ENCODE data around the gene PSMB4. TPM values are rescaled to one million over a fixed set of nuclear protein-coding genes. Genes with fewer than 3 reads are reported as not detected.

The PSMB4 gene
- total RNA-seq: 368 and 392 TPM in 2 replicates

GRCh38 chr1:151399324-151400171, at the start of gene PSMB4:
PSMB4 (plus strand) TSS chr1:151399573; CDS start chr1:151399588, 15 bp downstream.

GRCh38 chr1:151372058-151372934, 27.1 kb upstream of the PSMB4 start, which contains the start of gene SELENBP1:
SELENBP1 (minus strand) TSS chr1:151372705; CDS start chr1:151372641, 64 bp downstream.

Other genes with a start within 250 kb of the PSMB4 start
- gene TNFAIP8L2, start 242.9 kb upstream of the PSMB4 start, total RNA-seq: not detected in 2 replicates
- gene LYSMD1, start 233.7 kb upstream of the PSMB4 start, total RNA-seq: 5.8 and 6.9 TPM in 2 replicates
- gene SCNM1, start 233.4 kb upstream of the PSMB4 start, total RNA-seq: 33.3 and 33.8 TPM in 2 replicates
- 0.56 TPM in 1 of 2 replicates, not detected in the other for gene TMOD4, start 223.6 kb upstream of the PSMB4 start, total RNA-seq
- 44.5 and 44.6 TPM in 2 replicates for gene VPS72, start 209.4 kb upstream of the PSMB4 start, total RNA-seq
- 46.6 and 52.7 TPM in 2 replicates for gene PIP5K1A, start 201.0 kb upstream of the PSMB4 start, total RNA-seq
- gene PSMD4, start 144.8 kb upstream of the PSMB4 start, total RNA-seq: 243 and 269 TPM in 2 replicates
- 9.0 TPM in 2 replicates for gene ZNF687, start 117.3 kb upstream of the PSMB4 start, total RNA-seq
- gene PI4KB, start 72.2 kb upstream of the PSMB4 start, total RNA-seq: 35.9 and 39.4 TPM in 2 replicates
- gene RFX5, start 52.3 kb upstream of the PSMB4 start, total RNA-seq: 38.2 and 38.4 TPM in 2 replicates
- gene SELENBP1, start 26.9 kb upstream of the PSMB4 start, total RNA-seq: 124 and 125 TPM in 2 replicates
- 12.0 and 22.3 TPM in 2 replicates for gene POGZ, start 59.9 kb downstream of the PSMB4 start, total RNA-seq
- gene CGN, start 111.8 kb downstream of the PSMB4 start, total RNA-seq: under 0.01 and 0.06 TPM in 2 replicates
- 3.0 and 4.1 TPM in 2 replicates for gene TUFT1, start 140.7 kb downstream of the PSMB4 start, total RNA-seq
- 22.5 and 23.3 TPM in 2 replicates for gene SNX27, start 212.5 kb downstream of the PSMB4 start, total RNA-seq

Measured in aortic smooth muscle cell (primary cell).